WTC11 (cell line): ENCODE data around the gene CEBPA.

Experiments
- GABPB1 ChIP-seq: sonication (generic); formaldehyde crosslinking; IDR thresholded peaks from 2 replicates; pipeline ENCODE4 v1.8.1; 2023; ENCODE audit warnings: mild to moderate bottlenecking, missing genetic modification reagents
- JUN ChIP-seq: sonication (generic); formaldehyde crosslinking; IDR thresholded peaks from 2 replicates; pipeline ENCODE4 v1.8.0; 2023; ENCODE audit warnings: mild to moderate bottlenecking, missing genetic modification reagents
- TF ChIP-seq, protein P1 (sequence below): fragments of 250-450 bp; sonication (Bioruptor Pico); IDR thresholded peaks from 2 replicates; pipeline ENCODE4 v1.9.0; 2021; ENCODE audit warnings: mild to moderate bottlenecking
- TF ChIP-seq, protein P2 (sequence below): fragments of 200-600 bp; IDR thresholded peaks from 2 replicates; pipeline ENCODE4 v1.8.0; 2022; ENCODE audit warnings: antibody characterized with exemption

DNA sequence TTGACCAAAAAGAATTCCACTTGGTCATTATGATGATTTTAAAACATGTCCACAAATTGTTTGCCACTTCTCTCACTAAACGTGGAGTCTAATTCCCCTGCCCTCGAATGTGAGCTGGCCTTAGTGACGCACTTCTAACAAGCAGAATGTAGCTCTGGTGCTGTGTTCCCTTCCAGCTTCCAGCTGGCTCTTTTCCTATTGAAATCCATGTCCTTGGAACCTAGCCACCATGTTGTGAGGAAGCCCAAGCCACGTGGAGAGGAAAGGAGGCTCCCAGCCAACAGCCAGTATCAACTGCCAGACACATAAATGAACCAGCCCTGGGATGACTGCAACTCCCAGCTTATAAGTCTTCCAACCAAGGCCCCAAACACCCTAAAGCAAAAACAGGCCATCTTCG is 23.6 kb upstream of the CEBPA start:
- TF ChIP-seq, protein P1, sequence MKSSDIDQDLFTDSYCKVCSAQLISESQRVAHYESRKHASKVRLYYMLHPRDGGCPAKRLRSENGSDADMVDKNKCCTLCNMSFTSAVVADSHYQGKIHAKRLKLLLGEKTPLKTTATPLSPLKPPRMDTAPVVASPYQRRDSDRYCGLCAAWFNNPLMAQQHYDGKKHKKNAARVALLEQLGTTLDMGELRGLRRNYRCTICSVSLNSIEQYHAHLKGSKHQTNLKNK: no peak
- TF ChIP-seq GABPB1 (CRISPR knock-in tag) (no peak), JUN (no peak)
- TF ChIP-seq, protein P2, sequence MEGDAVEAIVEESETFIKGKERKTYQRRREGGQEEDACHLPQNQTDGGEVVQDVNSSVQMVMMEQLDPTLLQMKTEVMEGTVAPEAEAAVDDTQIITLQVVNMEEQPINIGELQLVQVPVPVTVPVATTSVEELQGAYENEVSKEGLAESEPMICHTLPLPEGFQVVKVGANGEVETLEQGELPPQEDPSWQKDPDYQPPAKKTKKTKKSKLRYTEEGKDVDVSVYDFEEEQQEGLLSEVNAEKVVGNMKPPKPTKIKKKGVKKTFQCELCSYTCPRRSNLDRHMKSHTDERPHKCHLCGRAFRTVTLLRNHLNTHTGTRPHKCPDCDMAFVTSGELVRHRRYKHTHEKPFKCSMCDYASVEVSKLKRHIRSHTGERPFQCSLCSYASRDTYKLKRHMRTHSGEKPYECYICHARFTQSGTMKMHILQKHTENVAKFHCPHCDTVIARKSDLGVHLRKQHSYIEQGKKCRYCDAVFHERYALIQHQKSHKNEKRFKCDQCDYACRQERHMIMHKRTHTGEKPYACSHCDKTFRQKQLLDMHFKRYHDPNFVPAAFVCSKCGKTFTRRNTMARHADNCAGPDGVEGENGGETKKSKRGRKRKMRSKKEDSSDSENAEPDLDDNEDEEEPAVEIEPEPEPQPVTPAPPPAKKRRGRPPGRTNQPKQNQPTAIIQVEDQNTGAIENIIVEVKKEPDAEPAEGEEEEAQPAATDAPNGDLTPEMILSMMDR: no peak
